ENCODE data around the gene POLE4.

POLE4 gene

DNA sequence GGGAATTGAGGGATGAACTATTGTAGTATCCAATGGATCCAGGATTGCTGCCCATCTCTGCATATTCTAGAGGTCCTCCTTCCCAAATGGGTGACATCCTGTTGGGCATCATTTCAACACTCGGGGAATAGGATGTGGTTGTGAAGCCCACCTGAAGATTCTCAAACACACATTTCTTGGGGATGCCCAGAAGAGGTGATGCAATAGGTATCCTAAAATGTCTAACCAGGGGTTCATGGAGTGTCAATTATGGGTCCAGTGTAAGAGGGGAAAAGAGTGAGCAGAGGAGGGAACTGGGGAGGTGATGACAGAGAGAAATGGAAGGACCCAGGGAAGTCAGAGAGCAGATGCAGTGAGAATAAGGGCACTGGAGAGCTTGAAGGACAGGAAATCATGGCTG lies 52.1 kb downstream of the POLE4 start:
- no peak overlapping the region for H3K4me3 ChIP-seq (replicated peaks; ENCODE audit: low read depth, low read length)
- H3K36me3 ChIP-seq (ENCODE audit: control insufficient read depth, insufficient read depth, low read length): no peaks in the 10 kb centered on the region
- no peaks in the 10 kb centered on the region for H3K27me3 ChIP-seq (replicated peaks; ENCODE audit: control insufficient read depth, insufficient read depth, low read length)
- no peak for DNase-seq (ENCODE audit: extremely low read depth, insufficient read length)
- TF ChIP-seq, protein P1, sequence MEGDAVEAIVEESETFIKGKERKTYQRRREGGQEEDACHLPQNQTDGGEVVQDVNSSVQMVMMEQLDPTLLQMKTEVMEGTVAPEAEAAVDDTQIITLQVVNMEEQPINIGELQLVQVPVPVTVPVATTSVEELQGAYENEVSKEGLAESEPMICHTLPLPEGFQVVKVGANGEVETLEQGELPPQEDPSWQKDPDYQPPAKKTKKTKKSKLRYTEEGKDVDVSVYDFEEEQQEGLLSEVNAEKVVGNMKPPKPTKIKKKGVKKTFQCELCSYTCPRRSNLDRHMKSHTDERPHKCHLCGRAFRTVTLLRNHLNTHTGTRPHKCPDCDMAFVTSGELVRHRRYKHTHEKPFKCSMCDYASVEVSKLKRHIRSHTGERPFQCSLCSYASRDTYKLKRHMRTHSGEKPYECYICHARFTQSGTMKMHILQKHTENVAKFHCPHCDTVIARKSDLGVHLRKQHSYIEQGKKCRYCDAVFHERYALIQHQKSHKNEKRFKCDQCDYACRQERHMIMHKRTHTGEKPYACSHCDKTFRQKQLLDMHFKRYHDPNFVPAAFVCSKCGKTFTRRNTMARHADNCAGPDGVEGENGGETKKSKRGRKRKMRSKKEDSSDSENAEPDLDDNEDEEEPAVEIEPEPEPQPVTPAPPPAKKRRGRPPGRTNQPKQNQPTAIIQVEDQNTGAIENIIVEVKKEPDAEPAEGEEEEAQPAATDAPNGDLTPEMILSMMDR (IDR thresholded peaks at IDR 0.05; ENCODE audit: insufficient read depth, low read length, poor library complexity, severe bottlenecking): no peak

DNA sequence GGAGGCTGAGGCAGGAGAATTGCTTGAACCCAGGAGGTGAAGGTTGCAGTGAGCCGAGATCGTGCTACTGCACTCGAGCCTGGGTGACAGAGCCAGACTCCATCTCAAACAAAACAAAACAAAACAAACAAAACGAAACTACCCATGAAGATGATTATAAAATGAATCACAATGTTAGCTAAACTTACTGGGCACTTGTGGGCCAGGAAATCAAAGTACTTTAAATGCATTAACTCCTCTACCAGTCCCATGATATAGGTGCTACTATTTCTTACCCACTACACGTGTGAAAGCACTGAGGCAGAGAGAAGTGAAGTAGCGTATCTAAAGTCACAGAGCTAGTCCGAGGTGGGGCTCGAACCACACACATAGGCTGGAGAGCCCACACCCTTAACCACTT lies 53.6 kb downstream of the POLE4 start:
- no peaks in the 10 kb centered on the region for H3K27me3 ChIP-seq (replicated peaks; ENCODE audit: control insufficient read depth, insufficient read depth, low read length)
- DNase-seq (ENCODE audit: extremely low read depth, insufficient read length): no peak
- H3K36me3 ChIP-seq (ENCODE audit: control insufficient read depth, insufficient read depth, low read length): no peaks in the 10 kb centered on the region
- TF ChIP-seq, protein P1 (IDR thresholded peaks at IDR 0.05; ENCODE audit: insufficient read depth, low read length, poor library complexity, severe bottlenecking): no peak
- no peak overlapping the region for H3K4me3 ChIP-seq (replicated peaks; ENCODE audit: low read depth, low read length)

DNA sequence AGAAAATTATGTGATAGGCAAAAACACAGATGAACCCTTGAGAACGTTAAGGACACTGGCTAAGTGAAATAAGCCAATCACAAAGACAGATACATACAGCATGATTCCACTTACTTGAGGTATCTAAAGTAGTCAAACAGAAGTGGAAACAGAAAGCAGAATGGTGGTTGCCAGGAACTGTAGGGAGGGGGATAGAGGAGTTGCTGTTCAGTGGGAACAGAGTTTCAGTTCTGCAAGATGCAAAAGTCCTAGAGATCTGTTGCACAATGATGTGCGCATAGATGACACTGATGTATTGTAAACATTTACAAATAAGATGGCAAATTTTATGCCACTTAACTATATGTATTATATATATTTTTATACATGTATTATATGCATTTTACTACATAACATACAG lies 59.7 kb downstream of the POLE4 start:
- no peak for DNase-seq (ENCODE audit: extremely low read depth, insufficient read length)
- Histone ChIP-seq H3K27me3 (replicated peaks; ENCODE audit: control insufficient read depth, insufficient read depth, low read length) (no peaks in the 10 kb centered on the region), H3K4me3 (replicated peaks; ENCODE audit: low read depth, low read length) (no peak overlapping the region), H3K36me3 (ENCODE audit: control insufficient read depth, insufficient read depth, low read length) (no peaks in the 10 kb centered on the region)
- TF ChIP-seq, protein P1 (IDR thresholded peaks at IDR 0.05; ENCODE audit: insufficient read depth, low read length, poor library complexity, severe bottlenecking): no peak
